Daoy (cell line): ENCODE results near the gene SLC8A1. TPM values are rescaled to one million over a fixed set of nuclear protein-coding genes. Genes with fewer than 3 reads are reported as not detected.

Source experiments
- DNase-seq: peaks from one replicate; pipeline ENCODE4 v3.0.0-alpha.2; 2015; ENCODE audit warnings: low read depth
- total RNA-seq: library from RNA; depleted of rRNA; stranded (reverse); fragments of >200 nt; shearing (Covaris generic); gene quantifications from 2 replicates; pipeline ENCODE4 v1.2.3, GENCODE V29; 2014; rRNA removed

The SLC8A1 gene
- 5.3 and 9.0 TPM in 2 replicates for total RNA-seq

DNA sequence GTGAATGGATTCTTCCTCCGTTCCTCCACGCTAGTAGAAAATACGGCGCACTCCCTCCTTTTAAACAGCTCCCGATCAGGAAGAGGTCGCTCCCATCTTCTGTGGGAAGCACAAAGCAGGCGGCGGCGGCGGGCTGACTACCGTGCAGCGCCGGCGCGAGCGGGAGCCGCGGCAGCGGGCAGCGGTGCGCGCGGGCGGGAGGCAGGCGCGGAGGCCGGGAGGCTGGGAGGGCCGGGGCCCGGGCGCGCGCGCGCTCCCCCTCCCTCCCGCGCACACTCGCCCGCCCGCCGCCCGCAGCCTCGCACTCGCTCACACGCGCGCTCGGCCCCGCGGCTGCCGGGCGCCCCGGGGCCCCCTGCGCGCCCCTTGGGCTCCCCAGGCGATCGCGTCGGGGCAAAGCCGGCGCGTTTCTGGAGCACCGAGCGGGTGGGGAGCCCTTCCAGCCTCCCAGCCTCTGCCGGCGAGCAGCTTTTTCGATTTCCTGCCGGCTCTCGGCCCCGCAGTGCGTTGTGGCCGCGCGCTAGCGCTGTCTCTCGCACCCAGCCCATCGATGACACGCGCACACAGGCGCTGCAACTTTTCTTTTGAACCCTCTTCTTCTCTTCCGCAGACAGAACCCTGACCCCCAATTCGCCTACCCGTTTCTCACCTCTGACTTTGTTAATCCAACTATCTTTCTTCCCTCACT is at the start of gene SLC8A1:
SLC8A1 (minus strand) TSS at position 173 of the 688 bp plus-strand sequence.
- DNase-seq: peak; percentile 49

DNA sequence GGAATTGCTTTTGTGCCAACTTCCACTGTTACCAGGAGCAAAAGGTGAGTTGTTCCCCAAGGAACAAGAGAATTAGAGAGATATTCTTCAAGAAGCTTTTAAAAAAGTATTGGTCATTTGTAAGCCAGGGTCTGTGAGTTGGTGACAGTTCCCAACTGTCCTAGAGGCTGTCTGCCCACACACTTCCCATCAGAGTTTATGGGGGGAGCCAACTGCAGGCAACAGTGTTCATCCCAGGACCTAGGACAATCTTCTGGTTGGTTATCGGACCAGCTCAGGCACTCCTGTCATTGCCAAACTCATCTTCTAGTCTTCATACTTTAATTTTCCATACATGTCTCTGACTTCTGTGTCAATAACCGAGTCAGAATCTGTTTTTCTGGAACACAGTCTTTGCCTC is 47.5 kb upstream of the SLC8A1 start:
- DNase-seq: no peak

DNA sequence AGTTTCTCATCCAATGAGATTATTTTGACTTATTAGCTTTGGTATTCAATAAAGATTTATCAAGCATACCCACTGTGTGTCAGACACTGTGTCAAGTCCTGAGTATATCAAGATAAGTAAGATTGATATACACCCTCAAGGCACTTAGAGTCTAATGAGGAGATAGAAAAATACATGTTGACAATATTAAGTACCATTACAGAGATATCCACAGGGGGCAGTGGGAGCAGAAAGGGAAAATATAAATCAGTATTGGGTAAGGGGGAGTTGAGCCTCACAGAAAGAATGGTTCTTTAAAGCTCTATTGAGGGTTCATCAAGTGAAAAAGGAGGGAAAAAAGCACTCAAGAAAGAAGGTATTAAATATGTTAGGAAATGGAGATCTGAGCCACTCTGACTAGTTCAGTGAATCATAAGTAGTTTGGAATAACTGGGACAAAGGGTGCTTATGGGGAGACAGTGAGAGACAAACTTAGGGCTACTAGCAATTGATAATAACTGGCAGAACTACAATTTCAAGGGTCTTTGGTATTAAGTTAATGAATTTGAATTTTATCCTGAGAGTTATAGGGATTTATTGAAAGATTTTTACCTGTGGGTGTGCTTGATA is 45.5 kb upstream of the SLC8A1 start:
- DNase-seq: peak; percentile 20

DNA sequence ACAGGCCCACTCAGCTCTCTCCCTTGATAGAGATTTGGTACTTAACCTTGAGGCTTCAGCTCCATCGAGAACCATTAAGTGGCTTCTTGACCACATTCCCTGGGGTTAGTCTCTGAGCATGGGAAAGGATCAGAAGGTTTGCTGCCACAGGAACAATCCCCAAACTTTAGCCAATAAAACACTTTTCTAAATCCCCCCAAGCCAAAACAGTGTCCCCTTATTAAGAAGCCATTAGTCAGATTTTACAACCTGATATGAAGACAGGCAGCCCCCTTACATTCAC is 37.7 kb upstream of the SLC8A1 start:
- no peak for DNase-seq

GRCh38 chr2:40488927-40489677 is 37.2 kb upstream of the SLC8A1 start:
- peak; percentile 62 for DNase-seq

GRCh38 chr2:40488101-40488601 is 36.3 kb upstream of the SLC8A1 start:
- DNase-seq: peak; percentile 26

- peak; percentile 6 for DNase-seq
These were observed 35.7 kb upstream of the SLC8A1 start for GRCh38 chr2:40487602-40488001.

DNA sequence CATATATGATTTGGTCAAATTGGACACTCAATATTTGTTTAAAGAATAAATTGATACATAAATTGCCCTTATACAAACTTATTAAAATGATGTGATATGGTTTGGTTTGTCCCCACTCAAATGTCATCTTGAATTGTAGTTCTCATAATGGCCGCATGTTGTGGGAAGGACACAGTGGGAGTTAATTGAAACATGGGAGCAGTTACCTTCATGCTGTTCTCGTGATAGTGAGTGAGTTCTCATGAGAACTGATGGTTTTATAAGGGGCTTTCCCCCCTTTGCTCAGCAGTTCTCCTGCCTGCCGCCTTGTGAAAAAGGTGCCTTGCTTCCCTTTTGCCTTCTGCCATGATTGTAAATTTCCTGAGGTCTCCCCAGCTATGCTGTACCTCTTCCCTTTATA is 34.0 kb upstream of the SLC8A1 start:
- no peak for DNase-seq

DNA sequence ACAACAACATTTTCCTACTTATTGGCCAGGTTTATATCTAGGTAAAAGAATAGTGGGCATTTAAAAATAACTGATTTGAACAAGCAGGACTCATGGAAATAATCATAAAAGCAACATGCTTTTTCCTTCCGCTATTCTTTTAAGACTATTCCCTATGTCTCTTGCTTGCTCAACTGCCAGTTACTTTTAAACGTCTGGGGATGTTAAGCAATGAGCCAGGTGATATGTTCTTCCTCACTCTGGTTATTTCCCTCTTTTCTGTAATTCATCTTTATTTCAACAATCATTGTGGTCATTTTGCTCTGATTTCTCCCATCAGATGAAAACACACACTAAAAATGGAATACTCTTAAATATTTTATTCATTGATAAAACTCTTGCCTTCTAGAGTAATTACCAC is 33.4 kb upstream of the SLC8A1 start:
- no peak for DNase-seq

DNA sequence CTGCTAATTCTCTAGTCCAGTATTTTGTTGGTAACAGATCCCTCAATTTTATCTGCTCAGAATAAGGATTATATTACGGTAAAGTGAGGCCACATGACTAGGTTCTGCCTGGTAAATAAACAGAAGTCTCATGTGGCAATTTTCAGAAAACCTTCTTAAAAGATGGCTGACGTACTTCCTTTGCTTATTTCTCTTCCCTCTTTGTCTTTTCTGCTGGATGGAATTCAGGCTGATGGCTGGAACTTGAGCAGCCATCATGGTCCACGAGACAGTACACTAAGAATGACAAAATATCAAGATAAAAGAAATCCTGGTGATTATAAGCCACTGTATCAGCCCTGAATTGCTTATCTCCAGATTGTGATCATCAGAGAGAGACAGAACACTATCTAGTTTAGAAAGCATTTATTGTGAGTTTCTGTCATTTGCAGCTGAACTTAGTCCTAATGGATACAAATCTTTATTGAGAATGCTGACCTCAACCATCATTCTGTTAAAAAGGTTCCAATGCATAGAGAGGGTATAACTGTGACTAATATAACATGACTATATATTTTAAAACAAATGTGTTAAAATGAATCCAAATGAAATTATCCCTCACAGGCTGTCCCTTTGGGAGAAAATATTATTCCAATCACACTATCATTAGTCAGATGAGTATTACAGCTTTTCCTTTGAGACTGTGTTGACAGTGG is 31.8 kb upstream of the SLC8A1 start:
- no peak for DNase-seq

- DNase-seq: no peak
These were observed 28.7 kb upstream of the SLC8A1 start for GRCh38 chr2:40480596-40480995.

DNA sequence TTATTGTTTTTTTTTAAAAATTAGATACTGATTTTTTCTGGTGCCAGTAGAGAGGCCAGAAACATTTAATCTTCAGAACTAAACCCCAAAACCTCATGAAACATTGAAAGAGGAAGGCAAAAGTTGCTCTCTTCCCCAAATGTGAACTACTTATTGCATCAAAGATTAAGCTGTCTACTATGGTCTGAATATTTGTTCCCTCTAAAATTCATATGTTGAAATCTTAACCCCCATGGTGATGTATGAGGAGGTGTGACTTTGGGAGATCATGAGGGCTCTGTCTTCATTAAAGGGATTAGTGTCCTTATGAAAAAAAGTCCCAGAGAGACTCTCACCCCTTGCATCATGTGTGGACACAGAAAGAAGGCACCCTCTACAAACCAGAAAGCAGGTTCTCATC is 28.2 kb upstream of the SLC8A1 start:
- no peak for DNase-seq

- DNase-seq: no peak
These were observed 25.5 kb upstream of the SLC8A1 start for GRCh38 chr2:40477361-40477760.

DNA sequence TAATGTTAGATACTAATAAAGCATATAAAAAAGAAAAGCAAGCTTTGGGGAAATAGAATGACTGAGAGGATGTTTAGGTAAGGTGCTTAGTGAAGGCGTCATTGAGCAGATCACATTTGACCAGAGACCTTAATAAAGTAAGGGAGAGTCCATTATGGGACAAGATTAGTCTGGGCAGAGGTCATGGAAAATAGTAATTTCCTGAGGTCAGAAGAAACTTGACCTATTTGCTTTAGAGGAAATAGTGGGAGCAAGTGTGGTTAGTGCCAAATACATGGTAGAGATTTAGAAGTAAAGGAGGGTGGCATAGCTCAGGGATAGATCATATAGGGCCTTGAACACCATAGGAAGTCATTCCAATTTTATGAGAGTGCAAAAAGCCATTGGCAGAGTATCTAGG is 24.5 kb upstream of the SLC8A1 start:
- no peak for DNase-seq

DNA sequence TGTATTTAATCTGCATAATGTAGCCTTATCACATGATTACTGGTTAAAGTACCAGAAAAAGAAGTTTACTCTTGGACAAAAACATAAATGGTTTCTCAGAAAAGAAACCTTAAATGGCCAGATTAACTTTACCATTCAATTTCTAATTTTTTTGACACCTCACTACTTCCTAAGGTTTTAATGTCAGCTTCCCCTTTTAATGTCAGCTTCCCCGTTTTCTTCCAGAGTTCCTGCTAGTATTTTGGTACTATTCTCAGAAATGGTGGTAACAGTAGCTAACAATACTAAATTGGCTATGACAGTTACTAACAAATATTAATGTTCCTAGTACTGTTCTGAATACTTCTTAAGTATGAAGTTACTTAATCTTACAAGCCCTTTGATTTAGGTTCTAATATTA is 22.4 kb upstream of the SLC8A1 start:
- no peak for DNase-seq

GRCh38 chr2:40471866-40472265 is 20.0 kb upstream of the SLC8A1 start:
- peak; percentile 18 for DNase-seq

- no peak for DNase-seq
These were observed 19.2 kb upstream of the SLC8A1 start for GRCh38 chr2:40470822-40471813.

DNA sequence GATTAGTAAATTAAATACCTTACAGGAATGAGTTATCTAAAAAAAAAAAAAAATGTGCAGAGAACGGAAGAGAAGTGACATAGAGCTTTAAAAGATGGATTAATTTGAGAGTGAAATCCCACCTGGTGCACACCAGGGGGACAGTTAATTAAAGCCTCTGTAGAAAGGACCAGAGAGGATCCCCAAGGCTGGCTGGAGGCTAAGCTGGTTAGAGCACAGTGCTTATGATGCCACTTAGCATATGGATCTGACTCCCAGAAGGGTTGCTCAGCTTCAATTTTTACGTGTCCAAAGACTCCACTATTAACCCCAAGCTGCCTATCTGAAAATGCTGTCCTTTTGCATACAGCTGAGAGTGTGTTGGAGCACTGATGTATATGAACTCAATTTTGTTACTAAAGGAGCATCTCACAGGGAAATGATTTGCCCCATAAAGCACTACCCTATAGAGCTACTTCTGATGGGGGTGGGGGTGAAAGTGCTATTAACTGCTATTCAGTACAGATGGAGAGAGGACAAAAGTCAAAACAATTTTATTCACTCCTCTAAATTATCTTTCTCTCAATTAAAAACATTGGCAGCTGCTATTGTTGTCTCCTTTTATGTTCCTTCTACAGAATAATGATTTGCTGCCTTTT is 15.2 kb upstream of the SLC8A1 start:
- no peak for DNase-seq

GRCh38 chr2:40466332-40466906 is 14.5 kb upstream of the SLC8A1 start:
- no peak for DNase-seq

DNA sequence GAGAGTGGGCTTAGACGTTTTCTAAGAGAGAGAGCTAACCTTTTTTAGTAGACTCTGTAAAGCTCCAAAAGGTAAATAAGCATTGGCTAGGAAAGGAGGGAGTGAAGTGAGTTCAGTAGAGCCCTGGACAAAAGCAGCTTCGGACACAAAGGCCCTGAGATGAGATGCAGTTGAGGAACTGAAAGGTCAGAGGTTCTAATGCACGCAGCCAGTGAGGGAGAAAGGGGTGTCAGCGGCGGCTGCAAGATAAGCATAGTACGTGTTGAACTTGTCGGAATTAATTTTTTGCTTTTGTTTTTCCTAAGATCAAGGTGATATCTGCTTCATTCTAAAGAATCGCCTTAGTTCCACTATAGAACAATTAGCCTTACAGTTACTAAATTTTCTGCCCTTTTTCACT is 11.2 kb upstream of the SLC8A1 start:
- DNase-seq: no peak
